Keratinocyte (primary cell): ENCODE measurements around the gene HKDC1. TPM values are rescaled to one million over a fixed set of nuclear protein-coding genes. Genes with fewer than 3 reads are reported as not detected.

Experiments
- DNase-seq: peaks from one replicate; pipeline ENCODE4 v3.0.0-alpha.2; 2011; ENCODE audit warnings: low read depth, missing footprints, low spot score
- FAIRE-seq: peaks from 2 replicates; lab custom pipeline; 2011; peaks lifted over from hg19 to GRCh38; lab: Jason Lieb, UNC
- H2AFZ ChIP-seq: 2 replicates; pipeline ENCODE4 v1.6.0; 2012; ENCODE audit warnings: low read length, control low read depth, inconsistent platforms; ENCODE audit not compliant: control insufficient read depth
- H3K27ac ChIP-seq: 2 replicates; pipeline ENCODE4 v1.5.1; 2011; ENCODE audit warnings: low read length; ENCODE audit not compliant: control insufficient read depth, insufficient read depth
- H3K27me3 ChIP-seq: 3 replicates; pipeline ENCODE4 v1.6.0; 2011; ENCODE audit warnings: low read length; ENCODE audit not compliant: control insufficient read depth, insufficient read depth; ENCODE audit errors: extremely low read depth
- H3K36me3 ChIP-seq, 2 experiments: 2 replicates in 1 of 2; 3 replicates in 1 of 2; pipeline ENCODE4 v1.5.1; 2011; ENCODE audit warnings: low read length in 2 of 2, mild to moderate bottlenecking in 1 of 2; ENCODE audit not compliant: control insufficient read depth in 2 of 2, insufficient read depth in 2 of 2; ENCODE audit errors: extremely low read depth in 1 of 2
- H3K4me1 ChIP-seq: 3 replicates; pipeline ENCODE4 v1.5.1; 2011; ENCODE audit warnings: low read length; ENCODE audit not compliant: control insufficient read depth, insufficient read depth; ENCODE audit errors: extremely low read depth
- H3K4me2 ChIP-seq: 3 replicates; pipeline ENCODE4 v1.6.0; 2011; ENCODE audit warnings: low read depth, low read length; ENCODE audit not compliant: control insufficient read depth, insufficient read depth; ENCODE audit errors: extremely low read depth
- H3K4me3 ChIP-seq, 3 experiments: fragments of 200-600 bp in 1 of 3; sonication (generic) in 1 of 3; 2 replicates in 2 of 3; 3 replicates in 1 of 3; pipeline ENCODE4 v1.5.1; 2011 to 2016; ENCODE audit warnings: low read length in 3 of 3, mild to moderate bottlenecking in 3 of 3, control low read depth in 2 of 3, inconsistent platforms in 1 of 3, low read depth in 1 of 3, mixed read lengths in 1 of 3, mixed run types in 1 of 3, moderate library complexity in 1 of 3; ENCODE audit not compliant: control insufficient read depth in 2 of 3, insufficient read depth in 2 of 3; ENCODE audit errors: extremely low read depth in 1 of 3
- H3K79me2 ChIP-seq: 2 replicates; pipeline ENCODE4 v1.6.0; 2012; ENCODE audit warnings: low read length; ENCODE audit not compliant: control insufficient read depth, insufficient read depth
- H3K9ac ChIP-seq: 3 replicates; pipeline ENCODE4 v1.6.0; 2011; ENCODE audit warnings: low read length; ENCODE audit not compliant: control insufficient read depth, insufficient read depth; ENCODE audit errors: extremely low read depth
- H3K9me1 ChIP-seq: 3 replicates; pipeline ENCODE4 v1.6.0; 2011; ENCODE audit warnings: low read length; ENCODE audit not compliant: control insufficient read depth, insufficient read depth; ENCODE audit errors: extremely low read depth
- H3K9me3 ChIP-seq: 2 replicates; pipeline ENCODE4 v1.5.1; 2012; ENCODE audit warnings: low read depth, low read length; ENCODE audit not compliant: control insufficient read depth
- H4K20me1 ChIP-seq: 3 replicates; pipeline ENCODE4 v1.6.0; 2011; ENCODE audit warnings: low read length; ENCODE audit not compliant: control insufficient read depth, insufficient read depth; ENCODE audit errors: extremely low read depth
- EZH2 ChIP-seq: IDR thresholded peaks from one replicate; pipeline ENCODE4 v1.6.1; 2012; ENCODE audit warnings: inconsistent platforms, mild to moderate bottlenecking, low read length, moderate library complexity
- dilution Hi-C: fragments of 300-500 bp; cut with MboI; formaldehyde crosslinking; loops from one replicate; pipeline ENCODE4 v1.7.0; 2020; ENCODE audit warnings: low sequenced_read_pairs; ENCODE audit not compliant: extremely low pct_ligation_motif_present
- polyA plus RNA-seq, 5 experiments: library from polyadenylated mRNA; depleted of rRNA in 3 of 5; stranded (reverse) in 3 of 5; stranded (forward) in 1 of 5; unstranded in 1 of 5; fragments of >200 nt; gene quantifications; 1 replicate in 1 of 5; 2 replicates in 3 of 5; 3 replicates in 1 of 5; pipeline versions ENCODE4 v1.2.1 to v1.2.3, GENCODE V29; 2011 to 2012; ENCODE audit warnings: missing spikeins in 2 of 5, low read depth in 1 of 5, low replicate concordance in 1 of 5
- TF ChIP-seq, protein P1 (sequence below), 3 experiments: IDR thresholded peaks in 1 of 3; conservative IDR thresholded peaks in 1 of 3; optimal IDR thresholded peaks in 1 of 3; 2 replicates in 2 of 3; 3 replicates in 1 of 3; pipeline versions ENCODE3 to v1.5.1; 2011; ENCODE audit warnings: low read length in 3 of 3, mild to moderate bottlenecking in 3 of 3, moderate library complexity in 2 of 3, control low read depth in 1 of 3, inconsistent platforms in 1 of 3; ENCODE audit not compliant: insufficient read depth in 2 of 3; ENCODE audit errors: extremely low read depth in 1 of 3

The HKDC1 gene
- polyA plus RNA-seq, 1 donor (not counting 4 experiments of a cell fraction or from before 2014, with no cell fraction given) = 0.33 TPM

DNA sequence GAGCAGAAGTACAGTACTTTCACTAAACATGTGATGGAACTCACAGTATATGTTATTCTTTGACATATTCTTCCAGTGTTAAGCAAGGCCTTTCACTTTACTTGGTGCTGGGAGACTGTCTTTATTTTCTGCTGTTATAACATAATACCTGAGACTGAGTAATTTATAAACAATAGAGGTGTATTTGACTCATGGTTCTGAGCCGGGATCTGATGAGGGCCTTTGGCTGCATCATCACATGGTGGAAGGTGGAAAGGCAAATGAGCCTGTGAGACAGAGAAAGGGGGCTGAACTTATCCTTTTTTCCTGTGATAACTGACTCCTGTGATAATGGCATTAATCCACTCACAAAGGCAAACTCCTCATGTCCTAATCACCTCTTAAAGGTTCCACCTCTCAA, 38.7 kb upstream of the HKDC1 start:
- Histone ChIP-seq H3K27me3 (no peaks in the 10 kb centered on the region), H3K36me3 (peaks cover 7 to 12% of the 10 kb centered on the region in 2 experiments), H3K4me3 (peak overlapping the region; percentile 68 to 100 (median 94)), H3K79me2 (peaks cover 55% of the 10 kb centered on the region), H3K27ac (peak overlapping the region; percentile 99), H3K9ac (peak overlapping the region; percentile 100), H3K4me1 (peaks cover 9% of the 10 kb centered on the region), H3K4me2 (peak overlapping the region; percentile 99), H2AFZ (no peak overlapping the region), H3K9me3 (no peaks in the 10 kb centered on the region), H4K20me1 (no peaks in the 10 kb centered on the region), H3K9me1 (no peaks in the 10 kb centered on the region)
- dilution Hi-C loops = no loop called here
- no peak for FAIRE-seq
- no peak for DNase-seq
- TF ChIP-seq, protein P1, sequence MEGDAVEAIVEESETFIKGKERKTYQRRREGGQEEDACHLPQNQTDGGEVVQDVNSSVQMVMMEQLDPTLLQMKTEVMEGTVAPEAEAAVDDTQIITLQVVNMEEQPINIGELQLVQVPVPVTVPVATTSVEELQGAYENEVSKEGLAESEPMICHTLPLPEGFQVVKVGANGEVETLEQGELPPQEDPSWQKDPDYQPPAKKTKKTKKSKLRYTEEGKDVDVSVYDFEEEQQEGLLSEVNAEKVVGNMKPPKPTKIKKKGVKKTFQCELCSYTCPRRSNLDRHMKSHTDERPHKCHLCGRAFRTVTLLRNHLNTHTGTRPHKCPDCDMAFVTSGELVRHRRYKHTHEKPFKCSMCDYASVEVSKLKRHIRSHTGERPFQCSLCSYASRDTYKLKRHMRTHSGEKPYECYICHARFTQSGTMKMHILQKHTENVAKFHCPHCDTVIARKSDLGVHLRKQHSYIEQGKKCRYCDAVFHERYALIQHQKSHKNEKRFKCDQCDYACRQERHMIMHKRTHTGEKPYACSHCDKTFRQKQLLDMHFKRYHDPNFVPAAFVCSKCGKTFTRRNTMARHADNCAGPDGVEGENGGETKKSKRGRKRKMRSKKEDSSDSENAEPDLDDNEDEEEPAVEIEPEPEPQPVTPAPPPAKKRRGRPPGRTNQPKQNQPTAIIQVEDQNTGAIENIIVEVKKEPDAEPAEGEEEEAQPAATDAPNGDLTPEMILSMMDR (optimal IDR thresholded peaks at IDR 0.05 in 1 of 3, IDR thresholded peaks at IDR 0.05 in 1 of 3, conservative IDR thresholded peaks at IDR 0.05 in 1 of 3; ENCODE audit: extremely low read depth in 1 of 3, insufficient read depth in 2 of 3, low read length in 3 of 3) = no peak
- no peak for TF ChIP-seq EZH2

DNA sequence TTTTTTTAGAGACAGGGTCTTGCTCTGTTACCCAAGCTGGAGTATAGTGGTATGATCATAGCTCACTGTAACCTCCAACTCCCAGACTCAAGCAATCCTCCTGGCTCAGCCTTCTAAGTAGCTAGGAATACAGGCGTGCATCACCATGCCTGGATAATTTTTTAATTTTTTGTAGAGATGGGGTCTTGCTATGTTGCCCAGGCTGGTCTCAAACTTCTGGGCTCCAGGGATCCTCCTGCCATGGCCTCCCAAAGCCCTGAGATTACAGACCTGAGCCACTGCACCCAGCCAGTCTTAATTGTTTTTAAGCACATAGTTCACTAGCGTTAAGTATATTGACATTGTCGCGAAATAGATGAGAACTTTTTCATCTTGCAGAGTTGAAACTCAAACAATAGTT, 38.1 kb upstream of the HKDC1 start:
- Histone ChIP-seq H3K9ac (no peak overlapping the region), H3K79me2 (peaks cover 60% of the 10 kb centered on the region), H3K9me3 (no peaks in the 10 kb centered on the region), H4K20me1 (no peaks in the 10 kb centered on the region), H3K4me3 (no peak overlapping the region), H3K4me1 (peaks cover 9% of the 10 kb centered on the region), H3K4me2 (no peak overlapping the region), H3K36me3 (peaks cover 11 to 15% of the 10 kb centered on the region in 2 experiments), H3K9me1 (no peaks in the 10 kb centered on the region), H3K27me3 (no peaks in the 10 kb centered on the region), H3K27ac (peak overlapping the region; percentile 99), H2AFZ (no peak overlapping the region)
- dilution Hi-C loops = no loop called here
- DNase-seq = no peak
- FAIRE-seq = no peak
- TF ChIP-seq, protein P1 (optimal IDR thresholded peaks at IDR 0.05 in 1 of 3, IDR thresholded peaks at IDR 0.05 in 1 of 3, conservative IDR thresholded peaks at IDR 0.05 in 1 of 3; ENCODE audit: extremely low read depth in 1 of 3, insufficient read depth in 2 of 3, low read length in 3 of 3) = no peak
- TF ChIP-seq EZH2 = no peak
